K562 (cell line): ENCODE measurements around the gene EMILIN1. TPM values are rescaled to one million over a fixed set of nuclear protein-coding genes. Genes with fewer than 3 reads are reported as not detected.

Source experiments
- BHLHE40 ChIP-seq: IDR thresholded peaks from 2 replicates; pipeline ENCODE4 v1.6.1; 2011; ENCODE audit warnings: low read length, improper control_type of control experiment
- HDAC2 ChIP-seq: fragments of 450-650 bp; IDR thresholded peaks from 2 replicates; pipeline ENCODE4 v1.6.1; 2016; ENCODE audit warnings: mild to moderate bottlenecking
- SIX5 ChIP-seq, 2 experiments: IDR thresholded peaks; 2 replicates each; pipeline ENCODE4 v1.6.1; 2011; ENCODE audit warnings: low read length in 2 of 2, borderline replicate concordance in 1 of 2, low read depth in 1 of 2, mild to moderate bottlenecking in 1 of 2, moderate library complexity in 1 of 2; ENCODE audit not compliant: insufficient read depth in 1 of 2
- polyA plus RNA-seq, 8 experiments: library from polyadenylated mRNA; depleted of rRNA in 4 of 8; stranded (reverse) in 5 of 8; unstranded in 3 of 8; fragments of >200 nt; fragmentation: Nextera tagmentation in 2 of 8; fragmentation: Illumina TruSeq in 1 of 8; extraction: Ambion mirVana in 2 of 8; extraction: Trizol in 1 of 8; gene quantifications; 2 replicates each; pipeline versions ENCODE4 v1.2.1 to v1.2.3, GENCODE V29; 2011 to 2014; ENCODE audit warnings: inconsistent platforms in 1 of 8, missing spikeins in 1 of 8
- total RNA-seq, 7 experiments: library from RNA; depleted of rRNA in 6 of 7; stranded (reverse); fragments of >200 nt in 6 of 7; fragmentation: Illumina TruSeq in 2 of 7; extraction: Trizol in 2 of 7; gene quantifications; 2 replicates each; pipeline versions ENCODE4 v1.2.1 to v1.2.3, GENCODE V29; 2011 to 2021; ENCODE audit warnings: low replicate concordance in 1 of 7
- TF ChIP-seq, protein P1 (sequence below): fragments of 200-600 bp; sonication (generic); IDR thresholded peaks from one replicate; pipeline ENCODE4 v1.6.1; 2012; ENCODE audit warnings: mild to moderate bottlenecking, low read depth, low read length, inconsistent platforms
- TF ChIP-seq, protein P2 (sequence below): fragments of 450-650 bp; IDR thresholded peaks from 2 replicates; pipeline ENCODE4 v1.6.1; 2016; ENCODE audit warnings: mild to moderate bottlenecking, moderate library complexity

Gene EMILIN1
- total and polyA plus RNA-seq, 9 of the 15 experiments (the other 6 are each of a cell fraction or from before 2014, with no cell fraction given) = 0.04 to 2.7 (median 0.54) TPM; not detected in 2

DNA sequence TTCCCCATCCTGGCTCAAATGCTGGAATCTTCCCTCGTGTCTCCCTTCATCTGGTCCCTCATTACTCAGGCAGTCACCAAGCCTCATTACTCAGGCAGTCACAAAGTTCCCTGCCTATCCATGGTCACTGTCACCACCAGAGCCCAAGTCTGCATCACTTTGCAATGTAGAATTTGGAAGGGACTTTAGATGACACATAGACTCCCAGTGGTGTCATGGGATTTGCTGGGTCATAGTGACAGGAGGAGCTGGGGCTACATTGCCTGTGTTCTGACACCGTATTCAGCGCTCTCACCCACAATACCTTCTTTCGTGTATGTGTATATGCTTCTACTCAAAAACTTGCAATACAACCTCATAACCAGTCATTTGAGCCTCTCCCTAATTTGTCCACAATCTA is 2.1 kb upstream of the EMILIN1 start (continued):
- TF ChIP-seq, protein P1, sequence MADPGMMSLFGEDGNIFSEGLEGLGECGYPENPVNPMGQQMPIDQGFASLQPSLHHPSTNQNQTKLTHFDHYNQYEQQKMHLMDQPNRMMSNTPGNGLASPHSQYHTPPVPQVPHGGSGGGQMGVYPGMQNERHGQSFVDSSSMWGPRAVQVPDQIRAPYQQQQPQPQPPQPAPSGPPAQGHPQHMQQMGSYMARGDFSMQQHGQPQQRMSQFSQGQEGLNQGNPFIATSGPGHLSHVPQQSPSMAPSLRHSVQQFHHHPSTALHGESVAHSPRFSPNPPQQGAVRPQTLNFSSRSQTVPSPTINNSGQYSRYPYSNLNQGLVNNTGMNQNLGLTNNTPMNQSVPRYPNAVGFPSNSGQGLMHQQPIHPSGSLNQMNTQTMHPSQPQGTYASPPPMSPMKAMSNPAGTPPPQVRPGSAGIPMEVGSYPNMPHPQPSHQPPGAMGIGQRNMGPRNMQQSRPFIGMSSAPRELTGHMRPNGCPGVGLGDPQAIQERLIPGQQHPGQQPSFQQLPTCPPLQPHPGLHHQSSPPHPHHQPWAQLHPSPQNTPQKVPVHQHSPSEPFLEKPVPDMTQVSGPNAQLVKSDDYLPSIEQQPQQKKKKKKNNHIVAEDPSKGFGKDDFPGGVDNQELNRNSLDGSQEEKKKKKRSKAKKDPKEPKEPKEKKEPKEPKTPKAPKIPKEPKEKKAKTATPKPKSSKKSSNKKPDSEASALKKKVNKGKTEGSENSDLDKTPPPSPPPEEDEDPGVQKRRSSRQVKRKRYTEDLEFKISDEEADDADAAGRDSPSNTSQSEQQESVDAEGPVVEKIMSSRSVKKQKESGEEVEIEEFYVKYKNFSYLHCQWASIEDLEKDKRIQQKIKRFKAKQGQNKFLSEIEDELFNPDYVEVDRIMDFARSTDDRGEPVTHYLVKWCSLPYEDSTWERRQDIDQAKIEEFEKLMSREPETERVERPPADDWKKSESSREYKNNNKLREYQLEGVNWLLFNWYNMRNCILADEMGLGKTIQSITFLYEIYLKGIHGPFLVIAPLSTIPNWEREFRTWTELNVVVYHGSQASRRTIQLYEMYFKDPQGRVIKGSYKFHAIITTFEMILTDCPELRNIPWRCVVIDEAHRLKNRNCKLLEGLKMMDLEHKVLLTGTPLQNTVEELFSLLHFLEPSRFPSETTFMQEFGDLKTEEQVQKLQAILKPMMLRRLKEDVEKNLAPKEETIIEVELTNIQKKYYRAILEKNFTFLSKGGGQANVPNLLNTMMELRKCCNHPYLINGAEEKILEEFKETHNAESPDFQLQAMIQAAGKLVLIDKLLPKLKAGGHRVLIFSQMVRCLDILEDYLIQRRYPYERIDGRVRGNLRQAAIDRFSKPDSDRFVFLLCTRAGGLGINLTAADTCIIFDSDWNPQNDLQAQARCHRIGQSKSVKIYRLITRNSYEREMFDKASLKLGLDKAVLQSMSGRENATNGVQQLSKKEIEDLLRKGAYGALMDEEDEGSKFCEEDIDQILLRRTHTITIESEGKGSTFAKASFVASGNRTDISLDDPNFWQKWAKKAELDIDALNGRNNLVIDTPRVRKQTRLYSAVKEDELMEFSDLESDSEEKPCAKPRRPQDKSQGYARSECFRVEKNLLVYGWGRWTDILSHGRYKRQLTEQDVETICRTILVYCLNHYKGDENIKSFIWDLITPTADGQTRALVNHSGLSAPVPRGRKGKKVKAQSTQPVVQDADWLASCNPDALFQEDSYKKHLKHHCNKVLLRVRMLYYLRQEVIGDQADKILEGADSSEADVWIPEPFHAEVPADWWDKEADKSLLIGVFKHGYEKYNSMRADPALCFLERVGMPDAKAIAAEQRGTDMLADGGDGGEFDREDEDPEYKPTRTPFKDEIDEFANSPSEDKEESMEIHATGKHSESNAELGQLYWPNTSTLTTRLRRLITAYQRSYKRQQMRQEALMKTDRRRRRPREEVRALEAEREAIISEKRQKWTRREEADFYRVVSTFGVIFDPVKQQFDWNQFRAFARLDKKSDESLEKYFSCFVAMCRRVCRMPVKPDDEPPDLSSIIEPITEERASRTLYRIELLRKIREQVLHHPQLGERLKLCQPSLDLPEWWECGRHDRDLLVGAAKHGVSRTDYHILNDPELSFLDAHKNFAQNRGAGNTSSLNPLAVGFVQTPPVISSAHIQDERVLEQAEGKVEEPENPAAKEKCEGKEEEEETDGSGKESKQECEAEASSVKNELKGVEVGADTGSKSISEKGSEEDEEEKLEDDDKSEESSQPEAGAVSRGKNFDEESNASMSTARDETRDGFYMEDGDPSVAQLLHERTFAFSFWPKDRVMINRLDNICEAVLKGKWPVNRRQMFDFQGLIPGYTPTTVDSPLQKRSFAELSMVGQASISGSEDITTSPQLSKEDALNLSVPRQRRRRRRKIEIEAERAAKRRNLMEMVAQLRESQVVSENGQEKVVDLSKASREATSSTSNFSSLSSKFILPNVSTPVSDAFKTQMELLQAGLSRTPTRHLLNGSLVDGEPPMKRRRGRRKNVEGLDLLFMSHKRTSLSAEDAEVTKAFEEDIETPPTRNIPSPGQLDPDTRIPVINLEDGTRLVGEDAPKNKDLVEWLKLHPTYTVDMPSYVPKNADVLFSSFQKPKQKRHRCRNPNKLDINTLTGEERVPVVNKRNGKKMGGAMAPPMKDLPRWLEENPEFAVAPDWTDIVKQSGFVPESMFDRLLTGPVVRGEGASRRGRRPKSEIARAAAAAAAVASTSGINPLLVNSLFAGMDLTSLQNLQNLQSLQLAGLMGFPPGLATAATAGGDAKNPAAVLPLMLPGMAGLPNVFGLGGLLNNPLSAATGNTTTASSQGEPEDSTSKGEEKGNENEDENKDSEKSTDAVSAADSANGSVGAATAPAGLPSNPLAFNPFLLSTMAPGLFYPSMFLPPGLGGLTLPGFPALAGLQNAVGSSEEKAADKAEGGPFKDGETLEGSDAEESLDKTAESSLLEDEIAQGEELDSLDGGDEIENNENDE = no peak
- TF ChIP-seq, protein P2, sequence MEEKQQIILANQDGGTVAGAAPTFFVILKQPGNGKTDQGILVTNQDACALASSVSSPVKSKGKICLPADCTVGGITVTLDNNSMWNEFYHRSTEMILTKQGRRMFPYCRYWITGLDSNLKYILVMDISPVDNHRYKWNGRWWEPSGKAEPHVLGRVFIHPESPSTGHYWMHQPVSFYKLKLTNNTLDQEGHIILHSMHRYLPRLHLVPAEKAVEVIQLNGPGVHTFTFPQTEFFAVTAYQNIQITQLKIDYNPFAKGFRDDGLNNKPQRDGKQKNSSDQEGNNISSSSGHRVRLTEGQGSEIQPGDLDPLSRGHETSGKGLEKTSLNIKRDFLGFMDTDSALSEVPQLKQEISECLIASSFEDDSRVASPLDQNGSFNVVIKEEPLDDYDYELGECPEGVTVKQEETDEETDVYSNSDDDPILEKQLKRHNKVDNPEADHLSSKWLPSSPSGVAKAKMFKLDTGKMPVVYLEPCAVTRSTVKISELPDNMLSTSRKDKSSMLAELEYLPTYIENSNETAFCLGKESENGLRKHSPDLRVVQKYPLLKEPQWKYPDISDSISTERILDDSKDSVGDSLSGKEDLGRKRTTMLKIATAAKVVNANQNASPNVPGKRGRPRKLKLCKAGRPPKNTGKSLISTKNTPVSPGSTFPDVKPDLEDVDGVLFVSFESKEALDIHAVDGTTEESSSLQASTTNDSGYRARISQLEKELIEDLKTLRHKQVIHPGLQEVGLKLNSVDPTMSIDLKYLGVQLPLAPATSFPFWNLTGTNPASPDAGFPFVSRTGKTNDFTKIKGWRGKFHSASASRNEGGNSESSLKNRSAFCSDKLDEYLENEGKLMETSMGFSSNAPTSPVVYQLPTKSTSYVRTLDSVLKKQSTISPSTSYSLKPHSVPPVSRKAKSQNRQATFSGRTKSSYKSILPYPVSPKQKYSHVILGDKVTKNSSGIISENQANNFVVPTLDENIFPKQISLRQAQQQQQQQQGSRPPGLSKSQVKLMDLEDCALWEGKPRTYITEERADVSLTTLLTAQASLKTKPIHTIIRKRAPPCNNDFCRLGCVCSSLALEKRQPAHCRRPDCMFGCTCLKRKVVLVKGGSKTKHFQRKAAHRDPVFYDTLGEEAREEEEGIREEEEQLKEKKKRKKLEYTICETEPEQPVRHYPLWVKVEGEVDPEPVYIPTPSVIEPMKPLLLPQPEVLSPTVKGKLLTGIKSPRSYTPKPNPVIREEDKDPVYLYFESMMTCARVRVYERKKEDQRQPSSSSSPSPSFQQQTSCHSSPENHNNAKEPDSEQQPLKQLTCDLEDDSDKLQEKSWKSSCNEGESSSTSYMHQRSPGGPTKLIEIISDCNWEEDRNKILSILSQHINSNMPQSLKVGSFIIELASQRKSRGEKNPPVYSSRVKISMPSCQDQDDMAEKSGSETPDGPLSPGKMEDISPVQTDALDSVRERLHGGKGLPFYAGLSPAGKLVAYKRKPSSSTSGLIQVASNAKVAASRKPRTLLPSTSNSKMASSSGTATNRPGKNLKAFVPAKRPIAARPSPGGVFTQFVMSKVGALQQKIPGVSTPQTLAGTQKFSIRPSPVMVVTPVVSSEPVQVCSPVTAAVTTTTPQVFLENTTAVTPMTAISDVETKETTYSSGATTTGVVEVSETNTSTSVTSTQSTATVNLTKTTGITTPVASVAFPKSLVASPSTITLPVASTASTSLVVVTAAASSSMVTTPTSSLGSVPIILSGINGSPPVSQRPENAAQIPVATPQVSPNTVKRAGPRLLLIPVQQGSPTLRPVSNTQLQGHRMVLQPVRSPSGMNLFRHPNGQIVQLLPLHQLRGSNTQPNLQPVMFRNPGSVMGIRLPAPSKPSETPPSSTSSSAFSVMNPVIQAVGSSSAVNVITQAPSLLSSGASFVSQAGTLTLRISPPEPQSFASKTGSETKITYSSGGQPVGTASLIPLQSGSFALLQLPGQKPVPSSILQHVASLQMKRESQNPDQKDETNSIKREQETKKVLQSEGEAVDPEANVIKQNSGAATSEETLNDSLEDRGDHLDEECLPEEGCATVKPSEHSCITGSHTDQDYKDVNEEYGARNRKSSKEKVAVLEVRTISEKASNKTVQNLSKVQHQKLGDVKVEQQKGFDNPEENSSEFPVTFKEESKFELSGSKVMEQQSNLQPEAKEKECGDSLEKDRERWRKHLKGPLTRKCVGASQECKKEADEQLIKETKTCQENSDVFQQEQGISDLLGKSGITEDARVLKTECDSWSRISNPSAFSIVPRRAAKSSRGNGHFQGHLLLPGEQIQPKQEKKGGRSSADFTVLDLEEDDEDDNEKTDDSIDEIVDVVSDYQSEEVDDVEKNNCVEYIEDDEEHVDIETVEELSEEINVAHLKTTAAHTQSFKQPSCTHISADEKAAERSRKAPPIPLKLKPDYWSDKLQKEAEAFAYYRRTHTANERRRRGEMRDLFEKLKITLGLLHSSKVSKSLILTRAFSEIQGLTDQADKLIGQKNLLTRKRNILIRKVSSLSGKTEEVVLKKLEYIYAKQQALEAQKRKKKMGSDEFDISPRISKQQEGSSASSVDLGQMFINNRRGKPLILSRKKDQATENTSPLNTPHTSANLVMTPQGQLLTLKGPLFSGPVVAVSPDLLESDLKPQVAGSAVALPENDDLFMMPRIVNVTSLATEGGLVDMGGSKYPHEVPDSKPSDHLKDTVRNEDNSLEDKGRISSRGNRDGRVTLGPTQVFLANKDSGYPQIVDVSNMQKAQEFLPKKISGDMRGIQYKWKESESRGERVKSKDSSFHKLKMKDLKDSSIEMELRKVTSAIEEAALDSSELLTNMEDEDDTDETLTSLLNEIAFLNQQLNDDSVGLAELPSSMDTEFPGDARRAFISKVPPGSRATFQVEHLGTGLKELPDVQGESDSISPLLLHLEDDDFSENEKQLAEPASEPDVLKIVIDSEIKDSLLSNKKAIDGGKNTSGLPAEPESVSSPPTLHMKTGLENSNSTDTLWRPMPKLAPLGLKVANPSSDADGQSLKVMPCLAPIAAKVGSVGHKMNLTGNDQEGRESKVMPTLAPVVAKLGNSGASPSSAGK = no peak
- TF ChIP-seq HDAC2 (peak; percentile 15; the same call in 1 of the 2 replicates), BHLHE40 (no peak), SIX5 (IDR thresholded peaks at IDR 0.05; ENCODE audit: borderline replicate concordance in 1 of 2, insufficient read depth in 1 of 2, low read depth in 1 of 2, low read length in 2 of 2) (no peak)
